ENCODE results near the gene COL18A1. TPM values are rescaled to one million over a fixed set of nuclear protein-coding genes. Genes with fewer than 3 reads are reported as not detected.

Gene COL18A1
- total RNA-seq, 4 donors from 2014 or later = 18.6 to 85.0 (median 33.0) TPM

GRCh38 chr21:45377325-45377709, 27.6 kb upstream of the COL18A1 start:
- Histone ChIP-seq H3K27ac (no peak overlapping the region), H3K4me3 (no peak overlapping the region), H3K36me3 (no peaks in the 10 kb centered on the region), H3K9me3 (no peaks in the 10 kb centered on the region), H3K4me1 (no peaks in the 10 kb centered on the region), H3K27me3 (no peaks in the 10 kb centered on the region)
- no peak for TF ChIP-seq POLR2A (IDR thresholded peaks at IDR 0.05)
- TF ChIP-seq CTCF (IDR thresholded peaks at IDR 0.05) = no peak
- no peak for DNase-seq

- H3K9me3 ChIP-seq = no peaks in the 10 kb centered on the region
- TF ChIP-seq POLR2A (IDR thresholded peaks at IDR 0.05) (no peak), CTCF (IDR thresholded peaks at IDR 0.05) (no peak)
- H3K4me3 ChIP-seq = no peak overlapping the region
- no peak overlapping the region for H3K27ac ChIP-seq
- H3K27me3 ChIP-seq = no peaks in the 10 kb centered on the region
- no peaks in the 10 kb centered on the region for H3K4me1 ChIP-seq
- H3K36me3 ChIP-seq = no peaks in the 10 kb centered on the region
- no peak for DNase-seq
Observed at GRCh38 chr21:45377866-45378257, 27.1 kb upstream of the COL18A1 start.

- no peaks in the 10 kb centered on the region for H3K4me1 ChIP-seq
- H3K27ac ChIP-seq = no peak overlapping the region
- no peaks in the 10 kb centered on the region for H3K27me3 ChIP-seq
- H3K36me3 ChIP-seq = no peaks in the 10 kb centered on the region
- DNase-seq = peak in 1 of 3 donors; percentile 20
- no peak overlapping the region for H3K4me3 ChIP-seq
- no peaks in the 10 kb centered on the region for H3K9me3 ChIP-seq
- TF ChIP-seq POLR2A (IDR thresholded peaks at IDR 0.05) = no peak
- TF ChIP-seq CTCF (IDR thresholded peaks at IDR 0.05) = no peak
Observed at GRCh38 chr21:45378258-45378966, 26.6 kb upstream of the COL18A1 start.

- no peaks in the 10 kb centered on the region for H3K27me3 ChIP-seq
- no peaks in the 10 kb centered on the region for H3K36me3 ChIP-seq
- H3K4me1 ChIP-seq = no peaks in the 10 kb centered on the region
- H3K4me3 ChIP-seq = no peak overlapping the region
- DNase-seq = peak in 1 of 3 donors; percentile 18
- H3K9me3 ChIP-seq = no peaks in the 10 kb centered on the region
- H3K27ac ChIP-seq = no peak overlapping the region
- TF ChIP-seq POLR2A (IDR thresholded peaks at IDR 0.05) (no peak), CTCF (IDR thresholded peaks at IDR 0.05) (no peak)
Observed at GRCh38 chr21:45379171-45379900, 25.6 kb upstream of the COL18A1 start.

- no peak overlapping the region for H3K4me3 ChIP-seq
Observed at GRCh38 chr21:45379901-45380330, 25.0 kb upstream of the COL18A1 start.

More at GRCh38 chr21:45379901-45380330, 25.0 kb upstream of the COL18A1 start:
- Histone ChIP-seq H3K4me1 (no peaks in the 10 kb centered on the region), H3K9me3 (no peaks in the 10 kb centered on the region), H3K27ac (no peak overlapping the region), H3K36me3 (no peaks in the 10 kb centered on the region), H3K27me3 (no peaks in the 10 kb centered on the region)
- peak in 1 of 3 donors; percentile 7 for DNase-seq
- TF ChIP-seq POLR2A (IDR thresholded peaks at IDR 0.05) = no peak
- no peak for TF ChIP-seq CTCF (IDR thresholded peaks at IDR 0.05)
